WTC11 (cell line): ENCODE measurements around the gene ADGRB3. TPM values are rescaled to one million over a fixed set of nuclear protein-coding genes. Genes with fewer than 3 reads are reported as not detected.
"Not testable (repeated sequence)": the region's sequence is repeated elsewhere in the genome, so short reads cannot be mapped to it uniquely, and the experiment has no call there.

ENCODE experiments used
- ATAC-seq: fragments of 200-7000 bp; cut with Tn5 transposase; 2 replicates; pipeline ENCODE4 v1.10.0; 2021; ENCODE audit warnings: mild to moderate bottlenecking, moderate library complexity
- CTCF ChIA-PET: fragments of 300-600 bp; sonication (Branson Sonifier 250); formaldehyde crosslinking; loops from one replicate; lab custom pipeline; 2021; ENCODE audit warnings: antibody characterized with exemption; lab: Charles Lee
- POLR2A ChIA-PET: fragments of 350-600 bp; sonication (Branson Sonifier 250); formaldehyde crosslinking; loops from one replicate; lab custom pipeline; 2021; ENCODE audit warnings: antibody characterized with exemption; lab: Charles Lee
- DNase-seq: peaks from one replicate; pipeline ENCODE4 v3.0.0; 2021; ENCODE audit warnings: low spot score
- H3K27ac Mint-ChIP-seq: 2 replicates; pipeline ENCODE4 v1.8.0; 2021; ENCODE audit warnings: mixed read lengths
- H3K27me3 Mint-ChIP-seq: 2 replicates; pipeline ENCODE4 v1.8.0; 2021; ENCODE audit warnings: low read depth, mild to moderate bottlenecking, moderate library complexity, mixed read lengths
- H3K36me3 Mint-ChIP-seq: 2 replicates; pipeline ENCODE4 v1.8.0; 2021; ENCODE audit warnings: mixed read lengths
- H3K4me1 Mint-ChIP-seq: 2 replicates; pipeline ENCODE4 v1.8.0; 2022; ENCODE audit warnings: mixed read lengths
- H3K4me3 Mint-ChIP-seq: 2 replicates; pipeline ENCODE4 v1.8.0; 2021; ENCODE audit warnings: mild to moderate bottlenecking, moderate library complexity, mixed read lengths
- H3K9me3 Mint-ChIP-seq: 2 replicates; pipeline ENCODE4 v1.8.0; 2021; ENCODE audit warnings: mixed read lengths
- CREM ChIP-seq: sonication (generic); formaldehyde crosslinking; IDR thresholded peaks from 2 replicates; pipeline ENCODE4 v1.8.1; 2022; ENCODE audit warnings: mild to moderate bottlenecking, missing genetic modification reagents, moderate library complexity
- ELF4 ChIP-seq: sonication (generic); formaldehyde crosslinking; IDR thresholded peaks from 2 replicates; pipeline ENCODE4 v1.8.1; 2022; ENCODE audit warnings: low read depth, mild to moderate bottlenecking, moderate library complexity, missing genetic modification reagents
- FOXK1 ChIP-seq: sonication (generic); formaldehyde crosslinking; IDR thresholded peaks from 2 replicates; pipeline ENCODE4 v1.8.0; 2022; ENCODE audit warnings: mild to moderate bottlenecking, moderate library complexity, missing genetic modification reagents
- GTF2I ChIP-seq: fragments of 250-450 bp; sonication (Bioruptor Pico); conservative IDR thresholded peaks from 2 replicates; pipeline ENCODE4 v1.4.0; 2021; ENCODE audit warnings: mild to moderate bottlenecking
- HMGA2 ChIP-seq: fragments of 250-450 bp; sonication (Bioruptor Pico); IDR thresholded peaks from 2 replicates; pipeline ENCODE4 v1.4.0; 2021; ENCODE audit warnings: mild to moderate bottlenecking, moderate library complexity
- JUN ChIP-seq: sonication (generic); formaldehyde crosslinking; IDR thresholded peaks from 2 replicates; pipeline ENCODE4 v1.8.0; 2023; ENCODE audit warnings: mild to moderate bottlenecking, missing genetic modification reagents
- MXD4 ChIP-seq: fragments of 250-450 bp; sonication (Bioruptor Pico); IDR thresholded peaks from 2 replicates; pipeline ENCODE4 v1.8.0; 2021; ENCODE audit warnings: mild to moderate bottlenecking, moderate library complexity, borderline replicate concordance
- NR3C1 ChIP-seq: sonication (generic); formaldehyde crosslinking; conservative IDR thresholded peaks from 2 replicates; pipeline ENCODE4 v1.8.1; 2023; ENCODE audit warnings: low read depth, mild to moderate bottlenecking, missing genetic modification reagents
- SMAD3 ChIP-seq: sonication (generic); formaldehyde crosslinking; IDR thresholded peaks from 2 replicates; pipeline ENCODE4 v1.8.0; 2022; ENCODE audit warnings: missing genetic modification reagents, mild to moderate bottlenecking, borderline replicate concordance
- SMAD4 ChIP-seq: sonication (generic); formaldehyde crosslinking; IDR thresholded peaks from 2 replicates; pipeline ENCODE4 v1.8.0; 2022; ENCODE audit warnings: mild to moderate bottlenecking, missing genetic modification reagents
- ZNF232 ChIP-seq: sonication (generic); formaldehyde crosslinking; IDR thresholded peaks from 2 replicates; pipeline ENCODE4 v1.8.0; 2022; ENCODE audit warnings: mild to moderate bottlenecking, missing genetic modification reagents
- ZNF671 ChIP-seq: fragments of 250-450 bp; sonication (Bioruptor Pico); IDR thresholded peaks from 2 replicates; pipeline ENCODE4 v1.8.0; 2021; ENCODE audit warnings: mild to moderate bottlenecking
- total RNA-seq: library from RNA; stranded (reverse); gene quantifications from 3 replicates; pipeline ENCODE4 v1.2.3, GENCODE V29; 2021
- TF ChIP-seq, protein P1 (sequence below): sonication (generic); formaldehyde crosslinking; IDR thresholded peaks from 2 replicates; pipeline ENCODE4 v1.8.1; 2023; ENCODE audit warnings: mild to moderate bottlenecking, missing genetic modification reagents, borderline replicate concordance
- TF ChIP-seq, protein P2 (sequence below): sonication (generic); formaldehyde crosslinking; IDR thresholded peaks from 2 replicates; pipeline ENCODE4 v1.8.0; 2023; ENCODE audit warnings: missing genetic modification reagents
- TF ChIP-seq, protein P3 (sequence below): sonication (generic); formaldehyde crosslinking; IDR thresholded peaks from 2 replicates; pipeline ENCODE4 v1.8.1; 2023; ENCODE audit warnings: mild to moderate bottlenecking, moderate library complexity, missing genetic modification reagents
- TF ChIP-seq, protein P4 (sequence below): sonication (generic); formaldehyde crosslinking; IDR thresholded peaks from 2 replicates; pipeline ENCODE4 v1.8.0; 2022; ENCODE audit warnings: mild to moderate bottlenecking, missing genetic modification reagents
- TF ChIP-seq, protein P5 (sequence below): sonication (generic); formaldehyde crosslinking; conservative IDR thresholded peaks from 2 replicates; pipeline ENCODE4 v1.8.1; 2022; ENCODE audit warnings: mild to moderate bottlenecking, missing genetic modification reagents
- TF ChIP-seq, protein P6 (sequence below): fragments of 250-450 bp; sonication (Bioruptor Pico); IDR thresholded peaks from 2 replicates; pipeline ENCODE4 v1.9.0; 2021; ENCODE audit warnings: moderate library complexity, mild to moderate bottlenecking, inconsistent platforms, borderline replicate concordance

The ADGRB3 gene
- total RNA-seq, 1 experiment from 2014 or later: 1.9 TPM

DNA sequence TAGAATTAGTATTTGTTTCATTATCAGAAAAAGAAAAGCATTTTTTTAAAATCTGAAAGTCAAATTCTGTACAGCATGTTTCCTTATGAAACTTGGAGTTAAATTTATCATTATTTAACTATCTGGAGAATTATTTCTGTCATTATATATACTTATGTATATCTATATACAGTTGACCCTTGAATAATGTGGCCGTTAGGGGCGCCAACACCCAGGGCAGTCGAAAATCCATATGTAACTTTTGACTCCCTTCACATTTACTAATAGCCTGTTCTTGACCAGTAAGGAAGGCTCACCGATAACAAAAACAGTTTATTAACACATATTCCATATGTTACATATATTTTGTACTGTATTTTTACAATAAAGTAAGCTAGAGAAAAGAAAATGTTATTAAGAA is 341.2 kb downstream of the ADGRB3 start:
- H3K4me1 Mint-ChIP-seq: peaks cover 3% of the 10 kb centered on the region; the same call in 1 of the 2 replicates
- no peaks in the 10 kb centered on the region for H3K36me3 Mint-ChIP-seq
- CTCF ChIA-PET: interaction anchor here (1.0 to 3.0 kb wide), 15 partner anchors 8 to 351 kb away, joined by 3 to 18 read pairs (median 4); partner anchors contain the start of gene ADGRB3
- H3K4me3 Mint-ChIP-seq: no peak overlapping the region
- TF ChIP-seq FOXK1 (CRISPR knock-in tag) (no peak), ZNF671 (no peak), NR3C1 (CRISPR knock-in tag) (no peak), MXD4 (no peak)
- TF ChIP-seq, protein P1, sequence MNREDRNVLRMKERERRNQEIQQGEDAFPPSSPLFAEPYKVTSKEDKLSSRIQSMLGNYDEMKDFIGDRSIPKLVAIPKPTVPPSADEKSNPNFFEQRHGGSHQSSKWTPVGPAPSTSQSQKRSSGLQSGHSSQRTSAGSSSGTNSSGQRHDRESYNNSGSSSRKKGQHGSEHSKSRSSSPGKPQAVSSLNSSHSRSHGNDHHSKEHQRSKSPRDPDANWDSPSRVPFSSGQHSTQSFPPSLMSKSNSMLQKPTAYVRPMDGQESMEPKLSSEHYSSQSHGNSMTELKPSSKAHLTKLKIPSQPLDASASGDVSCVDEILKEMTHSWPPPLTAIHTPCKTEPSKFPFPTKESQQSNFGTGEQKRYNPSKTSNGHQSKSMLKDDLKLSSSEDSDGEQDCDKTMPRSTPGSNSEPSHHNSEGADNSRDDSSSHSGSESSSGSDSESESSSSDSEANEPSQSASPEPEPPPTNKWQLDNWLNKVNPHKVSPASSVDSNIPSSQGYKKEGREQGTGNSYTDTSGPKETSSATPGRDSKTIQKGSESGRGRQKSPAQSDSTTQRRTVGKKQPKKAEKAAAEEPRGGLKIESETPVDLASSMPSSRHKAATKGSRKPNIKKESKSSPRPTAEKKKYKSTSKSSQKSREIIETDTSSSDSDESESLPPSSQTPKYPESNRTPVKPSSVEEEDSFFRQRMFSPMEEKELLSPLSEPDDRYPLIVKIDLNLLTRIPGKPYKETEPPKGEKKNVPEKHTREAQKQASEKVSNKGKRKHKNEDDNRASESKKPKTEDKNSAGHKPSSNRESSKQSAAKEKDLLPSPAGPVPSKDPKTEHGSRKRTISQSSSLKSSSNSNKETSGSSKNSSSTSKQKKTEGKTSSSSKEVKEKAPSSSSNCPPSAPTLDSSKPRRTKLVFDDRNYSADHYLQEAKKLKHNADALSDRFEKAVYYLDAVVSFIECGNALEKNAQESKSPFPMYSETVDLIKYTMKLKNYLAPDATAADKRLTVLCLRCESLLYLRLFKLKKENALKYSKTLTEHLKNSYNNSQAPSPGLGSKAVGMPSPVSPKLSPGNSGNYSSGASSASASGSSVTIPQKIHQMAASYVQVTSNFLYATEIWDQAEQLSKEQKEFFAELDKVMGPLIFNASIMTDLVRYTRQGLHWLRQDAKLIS (CRISPR knock-in tag): no peak
- TF ChIP-seq, protein P2, sequence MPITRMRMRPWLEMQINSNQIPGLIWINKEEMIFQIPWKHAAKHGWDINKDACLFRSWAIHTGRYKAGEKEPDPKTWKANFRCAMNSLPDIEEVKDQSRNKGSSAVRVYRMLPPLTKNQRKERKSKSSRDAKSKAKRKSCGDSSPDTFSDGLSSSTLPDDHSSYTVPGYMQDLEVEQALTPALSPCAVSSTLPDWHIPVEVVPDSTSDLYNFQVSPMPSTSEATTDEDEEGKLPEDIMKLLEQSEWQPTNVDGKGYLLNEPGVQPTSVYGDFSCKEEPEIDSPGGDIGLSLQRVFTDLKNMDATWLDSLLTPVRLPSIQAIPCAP: no peak
- no peaks in the 10 kb centered on the region for H3K27me3 Mint-ChIP-seq
- H3K27ac Mint-ChIP-seq: no peak overlapping the region
- POLR2A ChIA-PET: no interaction called here
- no peaks in the 10 kb centered on the region for H3K9me3 Mint-ChIP-seq
- DNase-seq: peak; percentile 15
- ATAC-seq: peak; percentile 55

DNA sequence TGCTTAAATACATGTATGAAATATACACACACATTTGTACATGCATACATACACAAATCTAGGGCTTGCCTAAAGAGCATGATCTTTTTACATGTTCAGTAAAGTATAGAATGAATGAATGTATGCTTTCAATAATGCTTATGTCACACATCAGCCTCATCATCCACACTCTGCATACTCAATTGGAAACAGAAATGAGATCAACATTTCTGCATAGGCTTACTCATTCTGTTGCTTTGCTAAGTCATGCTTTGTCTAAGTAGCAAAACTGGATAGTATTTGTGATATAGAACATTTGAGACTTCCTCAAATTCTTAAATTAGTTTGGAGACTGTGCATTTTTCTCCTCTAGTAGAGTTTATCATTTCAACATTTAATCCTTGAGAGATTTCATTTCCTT is 343.3 kb downstream of the ADGRB3 start:
- ATAC-seq: no peak
- Mint-ChIP-seq H3K4me1 (peaks cover 3% of the 10 kb centered on the region; the same call in 1 of the 2 replicates), H3K27ac (no peak overlapping the region), H3K27me3 (no peaks in the 10 kb centered on the region), H3K4me3 (no peak overlapping the region), H3K36me3 (no peaks in the 10 kb centered on the region), H3K9me3 (no peaks in the 10 kb centered on the region)
- no peak for DNase-seq
- CTCF ChIA-PET: no interaction called here
- POLR2A ChIA-PET: no interaction called here
- TF ChIP-seq, protein P3, sequence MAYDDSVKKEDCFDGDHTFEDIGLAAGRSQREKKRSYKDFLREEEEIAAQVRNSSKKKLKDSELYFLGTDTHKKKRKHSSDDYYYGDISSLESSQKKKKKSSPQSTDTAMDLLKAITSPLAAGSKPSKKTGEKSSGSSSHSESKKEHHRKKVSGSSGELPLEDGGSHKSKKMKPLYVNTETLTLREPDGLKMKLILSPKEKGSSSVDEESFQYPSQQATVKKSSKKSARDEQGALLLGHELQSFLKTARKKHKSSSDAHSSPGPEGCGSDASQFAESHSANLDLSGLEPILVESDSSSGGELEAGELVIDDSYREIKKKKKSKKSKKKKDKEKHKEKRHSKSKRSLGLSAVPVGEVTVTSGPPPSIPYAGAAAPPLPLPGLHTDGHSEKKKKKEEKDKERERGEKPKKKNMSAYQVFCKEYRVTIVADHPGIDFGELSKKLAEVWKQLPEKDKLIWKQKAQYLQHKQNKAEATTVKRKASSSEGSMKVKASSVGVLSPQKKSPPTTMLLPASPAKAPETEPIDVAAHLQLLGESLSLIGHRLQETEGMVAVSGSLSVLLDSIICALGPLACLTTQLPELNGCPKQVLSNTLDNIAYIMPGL (CRISPR knock-in tag): no peak
- TF ChIP-seq, protein P4, sequence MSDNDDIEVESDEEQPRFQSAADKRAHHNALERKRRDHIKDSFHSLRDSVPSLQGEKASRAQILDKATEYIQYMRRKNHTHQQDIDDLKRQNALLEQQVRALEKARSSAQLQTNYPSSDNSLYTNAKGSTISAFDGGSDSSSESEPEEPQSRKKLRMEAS (CRISPR knock-in tag): no peak
- TF ChIP-seq MXD4: no peak

DNA sequence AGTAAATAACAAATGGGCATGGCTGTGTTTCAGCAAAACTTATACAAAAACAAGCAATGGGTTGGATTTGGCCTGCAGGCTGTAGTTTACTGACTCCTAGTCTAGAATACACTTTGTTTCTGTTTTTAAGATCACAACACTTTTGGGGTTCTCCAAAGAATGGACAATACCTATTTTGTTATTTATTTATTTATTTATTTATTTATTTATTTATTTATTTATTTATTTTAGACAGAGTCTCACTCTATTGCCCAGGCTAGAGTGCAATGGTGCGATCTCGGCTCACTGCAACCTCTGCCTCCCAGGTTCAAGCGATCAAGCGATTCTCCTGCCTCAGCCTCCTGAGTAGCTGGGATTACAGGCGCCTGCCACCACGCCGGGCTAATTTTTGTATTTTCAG is 346.6 kb downstream of the ADGRB3 start:
- H3K27ac Mint-ChIP-seq, H3K27me3 Mint-ChIP-seq, H3K9me3 Mint-ChIP-seq, CTCF ChIA-PET, H3K36me3 Mint-ChIP-seq, DNase-seq, ATAC-seq, POLR2A ChIA-PET, H3K4me3 Mint-ChIP-seq, H3K4me1 Mint-ChIP-seq: not testable (repeated sequence)

DNA sequence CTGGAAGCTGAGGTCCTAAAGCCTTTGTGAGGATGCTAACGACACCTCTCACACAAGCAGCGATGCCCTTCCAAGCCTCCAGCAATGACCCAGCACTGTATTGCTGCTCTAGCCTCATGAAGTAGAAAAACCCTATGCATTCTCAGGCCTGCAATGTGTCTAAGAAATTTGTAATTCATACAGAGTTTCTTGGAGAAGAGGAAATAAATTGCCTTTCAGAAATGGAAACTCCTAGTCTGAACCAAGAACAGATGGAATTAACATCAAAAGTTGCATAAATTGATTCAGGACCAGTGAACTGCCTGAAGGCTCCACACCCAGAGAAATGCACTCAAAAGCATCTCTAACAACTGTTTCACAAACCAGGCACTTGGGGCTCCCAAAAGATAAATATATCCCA is 353.6 kb downstream of the ADGRB3 start:
- ChIA-PET POLR2A (no interaction called here), CTCF (no interaction called here)
- Mint-ChIP-seq H3K4me1 (peaks cover 2% of the 10 kb centered on the region), H3K27me3 (no peaks in the 10 kb centered on the region), H3K27ac (no peak overlapping the region), H3K36me3 (no peaks in the 10 kb centered on the region), H3K9me3 (no peaks in the 10 kb centered on the region), H3K4me3 (no peak overlapping the region)
- no peak for ATAC-seq
- DNase-seq: no peak
- no peak for TF ChIP-seq SMAD4 (CRISPR knock-in tag)
- no peak for TF ChIP-seq HMGA2 (CRISPR knock-in tag)
- no peak for TF ChIP-seq ZNF232
- no peak for TF ChIP-seq ELF4 (CRISPR knock-in tag)
- no peak for TF ChIP-seq CREM (CRISPR knock-in tag)
- TF ChIP-seq, protein P5, sequence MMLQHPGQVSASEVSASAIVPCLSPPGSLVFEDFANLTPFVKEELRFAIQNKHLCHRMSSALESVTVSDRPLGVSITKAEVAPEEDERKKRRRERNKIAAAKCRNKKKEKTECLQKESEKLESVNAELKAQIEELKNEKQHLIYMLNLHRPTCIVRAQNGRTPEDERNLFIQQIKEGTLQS (CRISPR knock-in tag): no peak
- TF ChIP-seq, protein P6, sequence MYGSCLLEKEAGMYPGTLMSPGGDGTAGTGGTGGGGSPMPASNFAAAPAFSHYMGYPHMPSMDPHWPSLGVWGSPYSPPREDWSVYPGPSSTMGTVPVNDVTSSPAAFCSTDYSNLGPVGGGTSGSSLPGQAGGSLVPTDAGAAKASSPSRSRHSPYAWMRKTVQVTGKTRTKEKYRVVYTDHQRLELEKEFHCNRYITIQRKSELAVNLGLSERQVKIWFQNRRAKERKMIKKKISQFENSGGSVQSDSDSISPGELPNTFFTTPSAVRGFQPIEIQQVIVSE (CRISPR knock-in tag): no peak
- no peak for TF ChIP-seq SMAD3 (CRISPR knock-in tag)
- no peak for TF ChIP-seq JUN (CRISPR knock-in tag)
- TF ChIP-seq GTF2I (CRISPR knock-in tag): no peak
